Neuronal stem cell (in vitro differentiated cells): Measurements from ENCODE around the gene ARMC3.

ENCODE experiments used
- DNase-seq: peaks from one replicate; pipeline ENCODE4 v3.0.0-alpha.2; 2013; ENCODE audit warnings: low spot score
- H2AFZ ChIP-seq: one replicate; pipeline ENCODE4 v1.6.1; 2013; ENCODE audit warnings: mild to moderate bottlenecking, low read length, inconsistent platforms
- H2AK5ac ChIP-seq: 2 replicates; pipeline ENCODE4 v1.6.1; 2013; ENCODE audit warnings: low read depth, mild to moderate bottlenecking, inconsistent platforms, low read length, moderate library complexity, mixed read lengths
- H2BK120ac ChIP-seq: 2 replicates; pipeline ENCODE4 v1.6.1; 2013; ENCODE audit warnings: low read depth, mild to moderate bottlenecking, inconsistent platforms, low read length, moderate library complexity, mixed read lengths
- H2BK12ac ChIP-seq: one replicate; pipeline ENCODE4 v1.6.1; 2013; ENCODE audit warnings: low read length, inconsistent platforms
- H2BK15ac ChIP-seq: 2 replicates; pipeline ENCODE4 v1.6.1; 2013; ENCODE audit warnings: mild to moderate bottlenecking, low read length, inconsistent platforms, mixed read lengths
- H2BK5ac ChIP-seq: one replicate; pipeline ENCODE4 v1.6.1; 2013; ENCODE audit warnings: inconsistent platforms, mild to moderate bottlenecking, low read length, moderate library complexity
- H3K14ac ChIP-seq: one replicate; pipeline ENCODE4 v1.6.1; 2013; ENCODE audit warnings: low read length, inconsistent platforms
- H3K18ac ChIP-seq: 2 replicates; pipeline ENCODE4 v1.6.1; 2013; ENCODE audit warnings: low read length, inconsistent platforms
- H3K23ac ChIP-seq: 2 replicates; pipeline ENCODE4 v1.6.1; 2013; ENCODE audit warnings: low read depth, mild to moderate bottlenecking, mixed read lengths, low read length, inconsistent platforms; ENCODE audit not compliant: poor library complexity
- H3K27ac ChIP-seq: replicated peaks from 3 replicates; pipeline ENCODE4 v1.5.1; 2013; ENCODE audit warnings: low read length, inconsistent platforms
- H3K27me3 ChIP-seq, 3 experiments: 2 replicates each; pipeline ENCODE4 v1.6.1; 2013; ENCODE audit warnings: low read length in 3 of 3, mild to moderate bottlenecking in 2 of 3, inconsistent platforms in 1 of 3, low read depth in 1 of 3, mixed read lengths in 1 of 3, moderate library complexity in 1 of 3; ENCODE audit not compliant: control insufficient read depth in 3 of 3, insufficient read depth in 3 of 3
- H3K36me3 ChIP-seq, 2 donors: replicated peaks in 1 of 2; 2 replicates each; pipeline ENCODE4 v1.6.1; 2013; ENCODE audit warnings: low read length in 2 of 2; ENCODE audit not compliant: control insufficient read depth in 2 of 2, insufficient read depth in 2 of 2
- H3K4ac ChIP-seq: 2 replicates; pipeline ENCODE4 v1.6.1; 2013; ENCODE audit warnings: inconsistent platforms, mild to moderate bottlenecking, low read length, moderate library complexity
- H3K4me1 ChIP-seq, 2 donors: 1 replicate in 1 of 2; 2 replicates in 1 of 2; pipeline ENCODE4 v1.6.1; 2013; ENCODE audit warnings: low read length in 2 of 2, low read depth in 1 of 2; ENCODE audit not compliant: control insufficient read depth in 2 of 2, insufficient read depth in 1 of 2
- H3K4me2 ChIP-seq: one replicate; pipeline ENCODE4 v1.6.1; 2013; ENCODE audit warnings: mild to moderate bottlenecking, low read length, inconsistent platforms; ENCODE audit not compliant: insufficient read depth, poor library complexity, severe bottlenecking
- H3K4me3 ChIP-seq, 2 donors: 2 replicates each; pipeline ENCODE4 v1.5.1; 2013; ENCODE audit warnings: low read length in 2 of 2, mild to moderate bottlenecking in 2 of 2, inconsistent platforms in 1 of 2, moderate library complexity in 1 of 2
- H3K79me1 ChIP-seq: one replicate; pipeline ENCODE4 v1.6.1; 2013; ENCODE audit warnings: low read depth, mild to moderate bottlenecking, inconsistent platforms, low read length, moderate library complexity
- H3K9ac ChIP-seq: one replicate; pipeline ENCODE4 v1.6.1; 2013; ENCODE audit warnings: mild to moderate bottlenecking, low read depth, low read length, inconsistent platforms; ENCODE audit not compliant: poor library complexity
- H3K9me3 ChIP-seq, 2 donors: replicated peaks in 1 of 2; 2 replicates each; pipeline versions ENCODE3 to v1.6.1; 2013; ENCODE audit warnings: low read length in 2 of 2, mild to moderate bottlenecking in 2 of 2, inconsistent platforms in 1 of 2, low read depth in 1 of 2, mixed read lengths in 1 of 2, moderate library complexity in 1 of 2; ENCODE audit not compliant: control insufficient read depth in 2 of 2, insufficient read depth in 1 of 2
- H4K8ac ChIP-seq: one replicate; pipeline ENCODE4 v1.6.1; 2013; ENCODE audit warnings: low read depth, mild to moderate bottlenecking, inconsistent platforms, low read length, moderate library complexity
- H4K91ac ChIP-seq: one replicate; pipeline ENCODE4 v1.6.1; 2013; ENCODE audit warnings: low read length, low read depth, mild to moderate bottlenecking, inconsistent platforms; ENCODE audit not compliant: poor library complexity
- WGBS, 2 donors: extraction: QIAGEN DNeasy Blood & Tissue Kit; methylation state at CpG; one replicate each; pipeline ENCODE4 v1.1.7; 2013; ENCODE audit warnings: missing lambda C conversion rate in 2 of 2, mixed read lengths in 1 of 2; ENCODE audit not compliant: insufficient read length in 2 of 2, insufficient replicate concordance in 1 of 2; ENCODE audit errors: extremely low coverage in 2 of 2; 5-methylcytosine and 5-hydroxymethylcytosine counted together

The ARMC3 gene

GRCh38 chr10:22962817-22963216, 35.0 kb downstream of the ARMC3 start:
- no peak overlapping the region for H4K91ac ChIP-seq
- H2BK15ac ChIP-seq = no peak overlapping the region
- no peak overlapping the region for H3K9ac ChIP-seq
- no peak overlapping the region for H4K8ac ChIP-seq
- no peak overlapping the region for H2BK12ac ChIP-seq
- H3K4ac ChIP-seq = no peak overlapping the region
- no peak overlapping the region for H2AFZ ChIP-seq
- no peak overlapping the region for H3K4me3 ChIP-seq
- H3K4me1 ChIP-seq = no peaks in the 10 kb centered on the region
- H3K27ac ChIP-seq = no peak overlapping the region
- H3K79me1 ChIP-seq = no peaks in the 10 kb centered on the region
- H2BK120ac ChIP-seq = no peak overlapping the region
- no peak overlapping the region for H2BK5ac ChIP-seq
- H3K27me3 ChIP-seq = no peaks in the 10 kb centered on the region
- H3K18ac ChIP-seq = no peak overlapping the region
- no peaks in the 10 kb centered on the region for H3K36me3 ChIP-seq
- H3K4me2 ChIP-seq = no peak overlapping the region
- WGBS, 2 donors = no CpG with 5 or more reads among the region's 1 CpG
- H3K9me3 ChIP-seq = peaks cover 0 to 2% of the 10 kb centered on the region in 2 donors
- H3K14ac ChIP-seq = no peak overlapping the region
- H2AK5ac ChIP-seq = no peak overlapping the region
- DNase-seq = no peak
- H3K23ac ChIP-seq = no peak overlapping the region

- no peak overlapping the region for H2BK15ac ChIP-seq
- no peaks in the 10 kb centered on the region for H3K4me1 ChIP-seq
- no peak overlapping the region for H2AK5ac ChIP-seq
- H3K18ac ChIP-seq = no peak overlapping the region
- DNase-seq = no peak
- H3K27me3 ChIP-seq = no peaks in the 10 kb centered on the region
- no peak overlapping the region for H3K14ac ChIP-seq
- no peaks in the 10 kb centered on the region for H3K9me3 ChIP-seq
- H2AFZ ChIP-seq = no peak overlapping the region
- H2BK5ac ChIP-seq = no peak overlapping the region
- no peak overlapping the region for H4K91ac ChIP-seq
- H3K23ac ChIP-seq = no peak overlapping the region
- H3K79me1 ChIP-seq = no peaks in the 10 kb centered on the region
- H3K27ac ChIP-seq = no peak overlapping the region
- H3K4me3 ChIP-seq = no peak overlapping the region
- no peak overlapping the region for H3K4ac ChIP-seq
- no peak overlapping the region for H2BK12ac ChIP-seq
- no peaks in the 10 kb centered on the region for H3K36me3 ChIP-seq
- WGBS, 2 donors = no CpG with 5 or more reads among the region's 5 CpGs
- no peak overlapping the region for H3K4me2 ChIP-seq
- H4K8ac ChIP-seq = no peak overlapping the region
- H2BK120ac ChIP-seq = no peak overlapping the region
- H3K9ac ChIP-seq = peak overlapping the region; percentile 12
Measured at GRCh38 chr10:22969704-22970103, 41.9 kb downstream of the ARMC3 start.

- H3K4me2 ChIP-seq = no peak overlapping the region
- no peak overlapping the region for H3K18ac ChIP-seq
- no peak overlapping the region for H2BK5ac ChIP-seq
- H2AK5ac ChIP-seq = no peak overlapping the region
- no peaks in the 10 kb centered on the region for H3K9me3 ChIP-seq
- no peaks in the 10 kb centered on the region for H3K79me1 ChIP-seq
- no peak overlapping the region for H3K9ac ChIP-seq
- no peak overlapping the region for H3K4ac ChIP-seq
- no peak overlapping the region for H3K4me3 ChIP-seq
- no peak overlapping the region for H3K14ac ChIP-seq
- no peak for DNase-seq
- no CpG with 5 or more reads among the region's 1 CpG for WGBS, 2 donors
- H3K27me3 ChIP-seq = peaks cover 0 to 4% (median 0%) of the 10 kb centered on the region in 3 experiments
- H2BK120ac ChIP-seq = no peak overlapping the region
- no peak overlapping the region for H3K23ac ChIP-seq
- H4K91ac ChIP-seq = no peak overlapping the region
- H2AFZ ChIP-seq = no peak overlapping the region
- no peak overlapping the region for H4K8ac ChIP-seq
- no peaks in the 10 kb centered on the region for H3K4me1 ChIP-seq
- no peaks in the 10 kb centered on the region for H3K36me3 ChIP-seq
- H3K27ac ChIP-seq = no peak overlapping the region
- no peak overlapping the region for H2BK15ac ChIP-seq
- no peak overlapping the region for H2BK12ac ChIP-seq
Measured at GRCh38 chr10:22976534-22976933, 48.7 kb downstream of the ARMC3 start.

GRCh38 chr10:22977751-22978150, 49.9 kb downstream of the ARMC3 start:
- Histone ChIP-seq H3K4ac (no peak overlapping the region), H4K91ac (no peak overlapping the region), H2BK12ac (no peak overlapping the region), H3K27me3 (peaks cover 0 to 4% (median 0%) of the 10 kb centered on the region in 3 experiments), H2AK5ac (no peak overlapping the region), H2BK15ac (no peak overlapping the region), H2BK5ac (no peak overlapping the region), H3K4me3 (no peak overlapping the region), H4K8ac (no peak overlapping the region), H3K9ac (no peak overlapping the region), H3K23ac (no peak overlapping the region), H3K27ac (no peak overlapping the region), H3K36me3 (no peaks in the 10 kb centered on the region), H3K4me1 (no peaks in the 10 kb centered on the region), H3K14ac (no peak overlapping the region), H3K79me1 (no peaks in the 10 kb centered on the region), H2BK120ac (no peak overlapping the region), H3K4me2 (no peak overlapping the region), H3K18ac (no peak overlapping the region), H3K9me3 (no peaks in the 10 kb centered on the region), H2AFZ (no peak overlapping the region)
- WGBS, 2 donors = no CpG with 5 or more reads among the region's 1 CpG
- no peak for DNase-seq
